K562 (cell line): Measurements from ENCODE around the gene NGDN. TPM values are rescaled to one million over a fixed set of nuclear protein-coding genes. Genes with fewer than 3 reads are reported as not detected.

ENCODE experiments used
- BACH1 ChIP-seq: fragments of 200-800 bp; sonication (Bioruptor generic); IDR thresholded peaks from 2 replicates; pipeline ENCODE4 v1.6.1; 2016; ENCODE audit warnings: missing genetic modification characterization, missing compliant biosample characterization
- CTBP1 ChIP-seq: fragments of 450-650 bp; IDR thresholded peaks from 2 replicates; pipeline ENCODE4 v1.6.1; 2016; ENCODE audit warnings: borderline replicate concordance
- EWSR1 ChIP-seq: fragments of 450-650 bp; IDR thresholded peaks from 2 replicates; pipeline ENCODE4 v1.6.1; 2018; ENCODE audit warnings: borderline replicate concordance, mild to moderate bottlenecking, low read depth, moderate library complexity; ENCODE audit not compliant: partially characterized antibody
- HNRNPLL ChIP-seq: fragments of 200-400 bp; formaldehyde crosslinking; IDR thresholded peaks from 2 replicates; pipeline ENCODE4 v1.6.1; 2017; ENCODE audit warnings: low read length, low read depth, mild to moderate bottlenecking; ENCODE audit not compliant: poor library complexity, severe bottlenecking
- HSF4 ChIP-seq: fragments of 250-450 bp; sonication (Bioruptor Pico); IDR thresholded peaks from 2 replicates; pipeline ENCODE4 v2.1.2; 2022; ENCODE audit warnings: mild to moderate bottlenecking, moderate library complexity, borderline replicate concordance
- TAF9B ChIP-seq: fragments of 450-650 bp; IDR thresholded peaks from 2 replicates; pipeline ENCODE4 v1.6.1; 2018; ENCODE audit warnings: mild to moderate bottlenecking; ENCODE audit not compliant: partially characterized antibody
- TCF7L2 ChIP-seq: fragments of 150-350 bp; IDR thresholded peaks from 2 replicates; pipeline ENCODE4 v1.6.1; 2016; ENCODE audit warnings: low read depth, mild to moderate bottlenecking, low read length, moderate library complexity
- TEAD1 ChIP-seq, 2 experiments: fragments of 450-650 bp in 1 of 2; sonication (generic) in 1 of 2; formaldehyde crosslinking; IDR thresholded peaks; 2 replicates each; pipeline versions ENCODE4 v1.4.0 to v1.8.0; 2020 to 2022; ENCODE audit warnings: mild to moderate bottlenecking in 2 of 2, missing genetic modification reagents in 1 of 2
- ZNF644 ChIP-seq: fragments of 200-800 bp; sonication (Bioruptor generic); IDR thresholded peaks from 2 replicates; pipeline ENCODE4 v1.6.1; 2016; ENCODE audit warnings: low read depth, missing genetic modification characterization, missing compliant biosample characterization
- polyA plus RNA-seq, 8 experiments: library from polyadenylated mRNA; depleted of rRNA in 4 of 8; stranded (reverse) in 5 of 8; unstranded in 3 of 8; fragments of >200 nt; fragmentation: Nextera tagmentation in 2 of 8; fragmentation: Illumina TruSeq in 1 of 8; extraction: Ambion mirVana in 2 of 8; extraction: Trizol in 1 of 8; gene quantifications; 2 replicates each; pipeline versions ENCODE4 v1.2.1 to v1.2.3, GENCODE V29; 2011 to 2014; ENCODE audit warnings: inconsistent platforms in 1 of 8, missing spikeins in 1 of 8
- total RNA-seq, 7 experiments: library from RNA; depleted of rRNA in 6 of 7; stranded (reverse); fragments of >200 nt in 6 of 7; fragmentation: Illumina TruSeq in 2 of 7; extraction: Trizol in 2 of 7; gene quantifications; 2 replicates each; pipeline versions ENCODE4 v1.2.1 to v1.2.3, GENCODE V29; 2011 to 2021; ENCODE audit warnings: low replicate concordance in 1 of 7
- TF ChIP-seq, protein P1 (sequence below), 2 experiments: fragments of 450-650 bp in 1 of 2; sonication (generic) in 1 of 2; formaldehyde crosslinking in 1 of 2; IDR thresholded peaks; 2 replicates each; pipeline versions ENCODE4 v1.7.1 to v1.9.0; 2016 to 2022; ENCODE audit warnings: inconsistent platforms in 1 of 2, mild to moderate bottlenecking in 1 of 2, missing genetic modification reagents in 1 of 2
- TF ChIP-seq, protein P2 (sequence below), 2 experiments: IDR thresholded peaks in 1 of 2; conservative IDR thresholded peaks in 1 of 2; 2 replicates each; pipeline ENCODE4 v1.6.1; 2016; ENCODE audit warnings: low read depth in 2 of 2, mild to moderate bottlenecking in 1 of 2, missing compliant biosample characterization in 1 of 2, missing genetic modification characterization in 1 of 2, moderate library complexity in 1 of 2
- TF ChIP-seq, protein P3 (sequence below): fragments of 450-650 bp; IDR thresholded peaks from 2 replicates; pipeline ENCODE4 v1.6.1; 2016

The NGDN gene
- total and polyA plus RNA-seq, 9 of the 15 experiments (the other 6 are each of a cell fraction or from before 2014, with no cell fraction given), result 42.9 to 195 (median 74.9) TPM

DNA sequence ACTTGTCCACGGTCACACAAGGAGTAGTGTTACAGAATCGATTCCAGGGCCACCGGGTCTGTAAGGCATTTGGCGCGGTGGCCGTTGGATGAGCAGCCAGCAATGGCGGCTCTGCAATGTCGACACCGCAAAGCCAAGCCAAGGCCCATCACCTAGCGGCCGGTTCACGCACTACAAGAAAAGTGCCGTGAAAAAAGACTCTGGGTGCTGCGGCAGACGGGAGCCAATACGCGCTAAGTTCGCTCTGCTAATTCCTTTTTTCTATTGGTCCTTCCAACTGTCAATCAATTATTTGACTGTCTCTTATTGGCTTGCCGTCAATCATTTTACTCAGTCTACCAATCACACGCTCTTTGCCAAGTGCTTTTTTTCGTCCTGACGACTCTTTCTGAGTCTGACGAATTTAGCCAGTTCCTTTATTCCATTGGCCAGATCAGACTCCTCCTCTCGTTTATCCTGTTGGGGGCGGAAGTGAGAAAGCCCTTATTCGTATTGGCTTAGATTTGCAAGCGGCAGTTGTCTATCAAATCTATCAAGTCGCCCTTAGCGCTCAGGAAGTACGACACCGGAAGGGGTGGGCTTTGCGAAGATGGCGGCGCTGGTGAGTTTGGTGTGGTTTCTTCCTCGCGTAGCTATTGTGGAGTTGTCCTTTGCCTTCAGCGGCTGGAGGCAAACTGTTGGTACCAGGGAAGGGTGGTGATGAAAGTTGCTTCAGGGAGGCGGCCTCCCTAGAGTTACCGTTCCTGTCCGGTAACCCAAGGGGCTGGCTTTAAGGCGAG, at the start of gene NGDN (continued):
- TF ChIP-seq, protein P1, sequence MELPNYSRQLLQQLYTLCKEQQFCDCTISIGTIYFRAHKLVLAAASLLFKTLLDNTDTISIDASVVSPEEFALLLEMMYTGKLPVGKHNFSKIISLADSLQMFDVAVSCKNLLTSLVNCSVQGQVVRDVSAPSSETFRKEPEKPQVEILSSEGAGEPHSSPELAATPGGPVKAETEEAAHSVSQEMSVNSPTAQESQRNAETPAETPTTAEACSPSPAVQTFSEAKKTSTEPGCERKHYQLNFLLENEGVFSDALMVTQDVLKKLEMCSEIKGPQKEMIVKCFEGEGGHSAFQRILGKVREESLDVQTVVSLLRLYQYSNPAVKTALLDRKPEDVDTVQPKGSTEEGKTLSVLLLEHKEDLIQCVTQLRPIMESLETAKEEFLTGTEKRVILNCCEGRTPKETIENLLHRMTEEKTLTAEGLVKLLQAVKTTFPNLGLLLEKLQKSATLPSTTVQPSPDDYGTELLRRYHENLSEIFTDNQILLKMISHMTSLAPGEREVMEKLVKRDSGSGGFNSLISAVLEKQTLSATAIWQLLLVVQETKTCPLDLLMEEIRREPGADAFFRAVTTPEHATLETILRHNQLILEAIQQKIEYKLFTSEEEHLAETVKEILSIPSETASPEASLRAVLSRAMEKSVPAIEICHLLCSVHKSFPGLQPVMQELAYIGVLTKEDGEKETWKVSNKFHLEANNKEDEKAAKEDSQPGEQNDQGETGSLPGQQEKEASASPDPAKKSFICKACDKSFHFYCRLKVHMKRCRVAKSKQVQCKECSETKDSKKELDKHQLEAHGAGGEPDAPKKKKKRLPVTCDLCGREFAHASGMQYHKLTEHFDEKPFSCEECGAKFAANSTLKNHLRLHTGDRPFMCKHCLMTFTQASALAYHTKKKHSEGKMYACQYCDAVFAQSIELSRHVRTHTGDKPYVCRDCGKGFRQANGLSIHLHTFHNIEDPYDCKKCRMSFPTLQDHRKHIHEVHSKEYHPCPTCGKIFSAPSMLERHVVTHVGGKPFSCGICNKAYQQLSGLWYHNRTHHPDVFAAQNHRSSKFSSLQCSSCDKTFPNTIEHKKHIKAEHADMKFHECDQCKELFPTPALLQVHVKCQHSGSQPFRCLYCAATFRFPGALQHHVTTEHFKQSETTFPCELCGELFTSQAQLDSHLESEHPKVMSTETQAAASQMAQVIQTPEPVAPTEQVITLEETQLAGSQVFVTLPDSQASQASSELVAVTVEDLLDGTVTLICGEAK (IDR thresholded peaks at IDR 0.05), result peak; percentile 97
- TF ChIP-seq, protein P1 (CRISPR knock-in tag; IDR thresholded peaks at IDR 0.05), result no peak
- TF ChIP-seq CTBP1 (peak; percentile 20; the same call in 1 of the 2 replicates), HSF4 (CRISPR knock-in tag) (no peak), BACH1 (peak; percentile 41; the same call in 1 of the 2 replicates), ZNF644 (0 out of 2 replicates have a peak, but pooled peaks have one; percentile 29), HNRNPLL (no peak), TEAD1 (CRISPR knock-in tag; IDR thresholded peaks at IDR 0.05) (peak in 1 of 2 experiments; percentile 56; a peak in 1 of 4 replicates), TAF9B (peak; percentile 66), EWSR1 (no peak), TCF7L2 (0 out of 2 replicates have a peak, but pooled peaks have one; percentile 13)
- TF ChIP-seq, protein P2, sequence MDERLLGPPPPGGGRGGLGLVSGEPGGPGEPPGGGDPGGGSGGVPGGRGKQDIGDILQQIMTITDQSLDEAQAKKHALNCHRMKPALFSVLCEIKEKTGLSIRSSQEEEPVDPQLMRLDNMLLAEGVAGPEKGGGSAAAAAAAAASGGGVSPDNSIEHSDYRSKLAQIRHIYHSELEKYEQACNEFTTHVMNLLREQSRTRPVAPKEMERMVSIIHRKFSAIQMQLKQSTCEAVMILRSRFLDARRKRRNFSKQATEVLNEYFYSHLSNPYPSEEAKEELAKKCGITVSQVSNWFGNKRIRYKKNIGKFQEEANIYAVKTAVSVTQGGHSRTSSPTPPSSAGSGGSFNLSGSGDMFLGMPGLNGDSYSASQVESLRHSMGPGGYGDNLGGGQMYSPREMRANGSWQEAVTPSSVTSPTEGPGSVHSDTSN (CRISPR knock-in tag; IDR thresholded peaks at IDR 0.05; ENCODE audit: low read depth), result peak; percentile 64
- TF ChIP-seq, protein P2 (tag; conservative IDR thresholded peaks at IDR 0.05; ENCODE audit: low read depth), result peak; percentile 98
- TF ChIP-seq, protein P3, sequence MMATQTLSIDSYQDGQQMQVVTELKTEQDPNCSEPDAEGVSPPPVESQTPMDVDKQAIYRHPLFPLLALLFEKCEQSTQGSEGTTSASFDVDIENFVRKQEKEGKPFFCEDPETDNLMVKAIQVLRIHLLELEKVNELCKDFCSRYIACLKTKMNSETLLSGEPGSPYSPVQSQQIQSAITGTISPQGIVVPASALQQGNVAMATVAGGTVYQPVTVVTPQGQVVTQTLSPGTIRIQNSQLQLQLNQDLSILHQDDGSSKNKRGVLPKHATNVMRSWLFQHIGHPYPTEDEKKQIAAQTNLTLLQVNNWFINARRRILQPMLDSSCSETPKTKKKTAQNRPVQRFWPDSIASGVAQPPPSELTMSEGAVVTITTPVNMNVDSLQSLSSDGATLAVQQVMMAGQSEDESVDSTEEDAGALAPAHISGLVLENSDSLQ, result peak; percentile 100
